ENCODE measurements around the gene BET1.
A peak's percentile ranks its signal among the peaks of the same experiment; 100 is the strongest.

Gene BET1

GRCh38 chr7:94012746-94013145 lies 8.6 kb upstream of the BET1 start:
- no peak for ATAC-seq
- TF ChIP-seq SNAI2 (CRISPR knock-in tag; IDR thresholded peaks at IDR 0.05) (no peak), ZNF8 (CRISPR knock-in tag; IDR thresholded peaks at IDR 0.05) (no peak), TCF4 (CRISPR knock-in tag; IDR thresholded peaks at IDR 0.05; ENCODE audit: borderline replicate concordance) (no peak), CSRNP3 (CRISPR knock-in tag; IDR thresholded peaks at IDR 0.05) (no peak), CSDC2 (CRISPR knock-in tag; IDR thresholded peaks at IDR 0.05) (no peak), ARNTL (CRISPR knock-in tag; IDR thresholded peaks at IDR 0.05; ENCODE audit: borderline replicate concordance, low read depth) (no peak), RARB (CRISPR knock-in tag; IDR thresholded peaks at IDR 0.05) (no peak), ISL1 (CRISPR knock-in tag; IDR thresholded peaks at IDR 0.05) (no peak), ESRRG (CRISPR knock-in tag; IDR thresholded peaks at IDR 0.05) (no peak), BACH2 (CRISPR knock-in tag; IDR thresholded peaks at IDR 0.05; ENCODE audit: borderline replicate concordance) (no peak), OSR1 (CRISPR knock-in tag; IDR thresholded peaks at IDR 0.05) (no peak), ZNF565 (CRISPR knock-in tag; conservative IDR thresholded peaks at IDR 0.05; ENCODE audit: low read depth) (no peak), ZC3H10 (CRISPR knock-in tag; IDR thresholded peaks at IDR 0.05) (no peak), PPARA (CRISPR knock-in tag; IDR thresholded peaks at IDR 0.05; ENCODE audit: borderline replicate concordance) (no peak), ZNF70 (CRISPR knock-in tag; IDR thresholded peaks at IDR 0.05) (no peak)

- TF ChIP-seq TOX (CRISPR knock-in tag; IDR thresholded peaks at IDR 0.05; ENCODE audit: borderline replicate concordance), result no peak
- no peak for TF ChIP-seq ZNF70 (CRISPR knock-in tag; IDR thresholded peaks at IDR 0.05)
- TF ChIP-seq ESRRG (CRISPR knock-in tag; IDR thresholded peaks at IDR 0.05), result no peak
- no peak for TF ChIP-seq PPARA (CRISPR knock-in tag; IDR thresholded peaks at IDR 0.05; ENCODE audit: borderline replicate concordance)
- no peak for TF ChIP-seq ZFP30 (CRISPR knock-in tag; IDR thresholded peaks at IDR 0.05)
- TF ChIP-seq CSDC2 (CRISPR knock-in tag; IDR thresholded peaks at IDR 0.05), result no peak
- TF ChIP-seq SNAI2 (CRISPR knock-in tag; IDR thresholded peaks at IDR 0.05), result no peak
- no peak for TF ChIP-seq RARB (CRISPR knock-in tag; IDR thresholded peaks at IDR 0.05)
- TF ChIP-seq ZFP3 (CRISPR knock-in tag; IDR thresholded peaks at IDR 0.05), result no peak
- no peak for TF ChIP-seq ARNTL (CRISPR knock-in tag; IDR thresholded peaks at IDR 0.05; ENCODE audit: borderline replicate concordance, low read depth)
- no peak for TF ChIP-seq ZNF8 (CRISPR knock-in tag; IDR thresholded peaks at IDR 0.05)
- ATAC-seq, result no peak
Measured at GRCh38 chr7:94011714-94012353, 7.7 kb upstream of the BET1 start.

- TF ChIP-seq ZFP3 (CRISPR knock-in tag; IDR thresholded peaks at IDR 0.05), result no peak
- ATAC-seq, result no peak
Measured at GRCh38 chr7:94008537-94008936, 4.4 kb upstream of the BET1 start.

GRCh38 chr7:94005753-94006152 lies 1.6 kb upstream of the BET1 start:
- TF ChIP-seq ZFP3 (CRISPR knock-in tag; IDR thresholded peaks at IDR 0.05), result no peak
- ATAC-seq, result no peak

GRCh38 chr7:94003446-94004023 lies 620 bp downstream of the BET1 start:
- TF ChIP-seq ZNF565 (CRISPR knock-in tag; conservative IDR thresholded peaks at IDR 0.05; ENCODE audit: low read depth) (no peak), ZNF8 (CRISPR knock-in tag; IDR thresholded peaks at IDR 0.05) (no peak), ESRRG (CRISPR knock-in tag; IDR thresholded peaks at IDR 0.05) (no peak), CSRNP3 (CRISPR knock-in tag; IDR thresholded peaks at IDR 0.05) (no peak), ZNF70 (CRISPR knock-in tag; IDR thresholded peaks at IDR 0.05) (no peak), RARB (CRISPR knock-in tag; IDR thresholded peaks at IDR 0.05) (no peak)
- ATAC-seq, result peak; percentile 62

- no peak for ATAC-seq
- TF ChIP-seq GLIS3 (CRISPR knock-in tag; IDR thresholded peaks at IDR 0.05) (no peak), ZC3H10 (CRISPR knock-in tag; IDR thresholded peaks at IDR 0.05) (no peak), ZNF8 (CRISPR knock-in tag; IDR thresholded peaks at IDR 0.05) (no peak), TCF4 (CRISPR knock-in tag; IDR thresholded peaks at IDR 0.05; ENCODE audit: borderline replicate concordance) (no peak), PPARA (CRISPR knock-in tag; IDR thresholded peaks at IDR 0.05; ENCODE audit: borderline replicate concordance) (no peak), BACH2 (CRISPR knock-in tag; IDR thresholded peaks at IDR 0.05; ENCODE audit: borderline replicate concordance) (no peak), CSDC2 (CRISPR knock-in tag; IDR thresholded peaks at IDR 0.05) (no peak), OSR1 (CRISPR knock-in tag; IDR thresholded peaks at IDR 0.05) (no peak), ZNF565 (CRISPR knock-in tag; conservative IDR thresholded peaks at IDR 0.05; ENCODE audit: low read depth) (no peak), RARB (CRISPR knock-in tag; IDR thresholded peaks at IDR 0.05) (no peak), ARNTL (CRISPR knock-in tag; IDR thresholded peaks at IDR 0.05; ENCODE audit: borderline replicate concordance, low read depth) (no peak), ZFP3 (CRISPR knock-in tag; IDR thresholded peaks at IDR 0.05) (no peak)
Measured at GRCh38 chr7:94001396-94001795, 2.8 kb downstream of the BET1 start.
